MM.1S (cell line): Measurements from ENCODE around the gene PNPLA3.

Source experiments
- CTCF ChIP-seq: fragments of 300-600 bp; sonication (generic); IDR thresholded peaks from 2 replicates; pipeline ENCODE4 v1.5.1; 2016; ENCODE audit warnings: antibody characterized with exemption, low read length, mixed read lengths
- EZH2 ChIP-seq: fragments of 300-600 bp; sonication (generic); optimal IDR thresholded peaks from 2 replicates; pipeline ENCODE3; 2017; ENCODE audit warnings: low read depth, mild to moderate bottlenecking, antibody characterized with exemption, low read length, mixed read lengths
- EZH2phosphoT487 ChIP-seq: fragments of 300-600 bp; sonication (generic); IDR thresholded peaks from 2 replicates; pipeline ENCODE4 v1.6.1; 2018; ENCODE audit warnings: antibody characterized with exemption, low read length

GRCh38 chr22:43975041-43975440, 51.4 kb downstream of the PNPLA3 start:
- TF ChIP-seq CTCF = no peak
- no peak for TF ChIP-seq EZH2phosphoT487
- TF ChIP-seq EZH2 = no peak
